HG02852 (cell line): ENCODE measurements around the gene ATP6V0B.

Experiments used
- ATAC-seq: cut with Tn5 transposase; IDR thresholded peaks from one replicate; pipeline ENCODE4 v1.9.1; 2021; ENCODE audit warnings: mild to moderate bottlenecking, moderate library complexity; ENCODE audit not compliant: unreplicated experiment

ATP6V0B gene

GRCh38 chr1:43945674-43946235 lies 29.0 kb upstream of the ATP6V0B start:
- ATAC-seq: no peak

GRCh38 chr1:43946236-43947060 lies 28.3 kb upstream of the ATP6V0B start, which contains the start of gene IPO13:
Gene IPO13 (plus strand): TSS chr1:43946950. CDS start chr1:43947601, 651 bp downstream.
- ATAC-seq: peak; percentile 91

GRCh38 chr1:43947061-43947873 lies 27.5 kb upstream of the ATP6V0B start:
- peak; percentile 21 for ATAC-seq

- no peak for ATAC-seq
Observed at GRCh38 chr1:43947874-43948437, 26.8 kb upstream of the ATP6V0B start.

- ATAC-seq: no peak
Observed at GRCh38 chr1:43949678-43950077, 25.1 kb upstream of the ATP6V0B start.

- no peak for ATAC-seq
Observed at GRCh38 chr1:43951021-43951985, 23.5 kb upstream of the ATP6V0B start.

- ATAC-seq: no peak
Observed at GRCh38 chr1:43952731-43953346, 21.9 kb upstream of the ATP6V0B start.

GRCh38 chr1:43953361-43953760 lies 21.4 kb upstream of the ATP6V0B start:
- ATAC-seq: no peak

GRCh38 chr1:43954036-43954435 lies 20.7 kb upstream of the ATP6V0B start:
- ATAC-seq: no peak

GRCh38 chr1:43956234-43956633 lies 18.5 kb upstream of the ATP6V0B start:
- ATAC-seq: no peak

- no peak for ATAC-seq
Observed at GRCh38 chr1:43957407-43958040, 17.2 kb upstream of the ATP6V0B start.

- no peak for ATAC-seq
Observed at GRCh38 chr1:43958351-43959255, 16.2 kb upstream of the ATP6V0B start.

GRCh38 chr1:43960798-43961197 lies 14.0 kb upstream of the ATP6V0B start:
- no peak for ATAC-seq

GRCh38 chr1:43961692-43962091 lies 13.1 kb upstream of the ATP6V0B start:
- ATAC-seq: no peak

- ATAC-seq: no peak
Observed at GRCh38 chr1:43962324-43962723, 12.4 kb upstream of the ATP6V0B start.

- ATAC-seq: no peak
Observed at GRCh38 chr1:43963006-43963405, 11.8 kb upstream of the ATP6V0B start.

GRCh38 chr1:43963890-43964289 lies 10.9 kb upstream of the ATP6V0B start:
- ATAC-seq: no peak

GRCh38 chr1:43965316-43965715 lies 9.4 kb upstream of the ATP6V0B start:
- ATAC-seq: no peak
